ENCODE data around the gene PKIG.

DNA sequence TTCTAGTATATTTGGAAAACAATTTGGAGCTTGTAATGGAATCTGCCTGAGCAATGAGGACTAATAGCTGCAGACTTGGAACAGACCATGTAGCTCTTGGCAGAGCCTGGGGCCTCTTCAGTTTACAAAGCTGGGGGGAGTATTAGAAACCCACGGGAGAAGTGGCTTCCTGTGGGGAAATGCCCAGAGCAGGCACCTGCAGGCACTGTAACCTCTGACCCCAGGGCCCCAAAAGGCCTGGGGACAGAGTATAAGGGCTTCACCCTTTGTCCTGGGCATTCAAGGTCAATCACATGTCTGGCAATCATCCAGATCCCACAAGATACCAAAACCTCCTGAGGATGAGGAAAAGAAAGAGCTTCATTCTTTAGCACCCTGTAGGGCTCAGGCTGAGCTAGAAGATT, 19.4 kb downstream of the PKIG start:
- TF ChIP-seq, protein P1, sequence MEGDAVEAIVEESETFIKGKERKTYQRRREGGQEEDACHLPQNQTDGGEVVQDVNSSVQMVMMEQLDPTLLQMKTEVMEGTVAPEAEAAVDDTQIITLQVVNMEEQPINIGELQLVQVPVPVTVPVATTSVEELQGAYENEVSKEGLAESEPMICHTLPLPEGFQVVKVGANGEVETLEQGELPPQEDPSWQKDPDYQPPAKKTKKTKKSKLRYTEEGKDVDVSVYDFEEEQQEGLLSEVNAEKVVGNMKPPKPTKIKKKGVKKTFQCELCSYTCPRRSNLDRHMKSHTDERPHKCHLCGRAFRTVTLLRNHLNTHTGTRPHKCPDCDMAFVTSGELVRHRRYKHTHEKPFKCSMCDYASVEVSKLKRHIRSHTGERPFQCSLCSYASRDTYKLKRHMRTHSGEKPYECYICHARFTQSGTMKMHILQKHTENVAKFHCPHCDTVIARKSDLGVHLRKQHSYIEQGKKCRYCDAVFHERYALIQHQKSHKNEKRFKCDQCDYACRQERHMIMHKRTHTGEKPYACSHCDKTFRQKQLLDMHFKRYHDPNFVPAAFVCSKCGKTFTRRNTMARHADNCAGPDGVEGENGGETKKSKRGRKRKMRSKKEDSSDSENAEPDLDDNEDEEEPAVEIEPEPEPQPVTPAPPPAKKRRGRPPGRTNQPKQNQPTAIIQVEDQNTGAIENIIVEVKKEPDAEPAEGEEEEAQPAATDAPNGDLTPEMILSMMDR (IDR thresholded peaks at IDR 0.05), result no peak
- no peak for TF ChIP-seq EZH2phosphoT487 (IDR thresholded peaks at IDR 0.05)
